AG04450 (cell line): ENCODE measurements around the gene ARHGEF37. TPM values are rescaled to one million over a fixed set of nuclear protein-coding genes. Genes with fewer than 3 reads are reported as not detected.

Source experiments
- CTCF ChIA-PET: fragments of 300-600, 350-600 bp; formaldehyde crosslinking; extraction: SDS; loops from one replicate; lab custom pipeline; 2022; ENCODE audit warnings: antibody characterized with exemption, inconsistent platforms; lab: Charles Lee
- POLR2A ChIA-PET: fragments of 350-600 bp; formaldehyde crosslinking; extraction: SDS; loops from one replicate; lab custom pipeline; 2021; ENCODE audit warnings: antibody characterized with exemption, inconsistent platforms; lab: Yijun Ruan, JAX
- DNase-seq: peaks from one replicate; pipeline ENCODE4 v3.0.0-alpha.2; 2011; ENCODE audit warnings: low read depth, low spot score
- H3K27ac ChIP-seq: one replicate; pipeline ENCODE4 v1.5.1; 2012; ENCODE audit warnings: low read depth, low read length, control low read depth
- H3K27me3 ChIP-seq: one replicate; pipeline ENCODE4 v1.6.0; 2012; ENCODE audit warnings: low read length; ENCODE audit not compliant: control insufficient read depth, insufficient read depth
- H3K4me3 ChIP-seq: 2 replicates; pipeline ENCODE4 v1.5.1; 2011; ENCODE audit warnings: mild to moderate bottlenecking, low read depth, low read length, control low read depth
- H3K9me3 ChIP-seq: 2 replicates; pipeline ENCODE4 v1.5.1; 2012; ENCODE audit warnings: low read length; ENCODE audit not compliant: control insufficient read depth, insufficient read depth
- polyA plus RNA-seq: library from polyadenylated mRNA; depleted of rRNA; stranded (reverse); fragments of >200 nt; gene quantifications from 2 replicates; pipeline ENCODE4 v1.2.3, GENCODE V29; 2011
- TF ChIP-seq, protein P1 (sequence below): IDR thresholded peaks from 2 replicates; pipeline ENCODE4 v1.5.1; 2011; ENCODE audit warnings: low read depth, low read length, control low read depth, inconsistent platforms

Gene ARHGEF37
- polyA plus RNA-seq, 1 experiment: 0.74 TPM

DNA sequence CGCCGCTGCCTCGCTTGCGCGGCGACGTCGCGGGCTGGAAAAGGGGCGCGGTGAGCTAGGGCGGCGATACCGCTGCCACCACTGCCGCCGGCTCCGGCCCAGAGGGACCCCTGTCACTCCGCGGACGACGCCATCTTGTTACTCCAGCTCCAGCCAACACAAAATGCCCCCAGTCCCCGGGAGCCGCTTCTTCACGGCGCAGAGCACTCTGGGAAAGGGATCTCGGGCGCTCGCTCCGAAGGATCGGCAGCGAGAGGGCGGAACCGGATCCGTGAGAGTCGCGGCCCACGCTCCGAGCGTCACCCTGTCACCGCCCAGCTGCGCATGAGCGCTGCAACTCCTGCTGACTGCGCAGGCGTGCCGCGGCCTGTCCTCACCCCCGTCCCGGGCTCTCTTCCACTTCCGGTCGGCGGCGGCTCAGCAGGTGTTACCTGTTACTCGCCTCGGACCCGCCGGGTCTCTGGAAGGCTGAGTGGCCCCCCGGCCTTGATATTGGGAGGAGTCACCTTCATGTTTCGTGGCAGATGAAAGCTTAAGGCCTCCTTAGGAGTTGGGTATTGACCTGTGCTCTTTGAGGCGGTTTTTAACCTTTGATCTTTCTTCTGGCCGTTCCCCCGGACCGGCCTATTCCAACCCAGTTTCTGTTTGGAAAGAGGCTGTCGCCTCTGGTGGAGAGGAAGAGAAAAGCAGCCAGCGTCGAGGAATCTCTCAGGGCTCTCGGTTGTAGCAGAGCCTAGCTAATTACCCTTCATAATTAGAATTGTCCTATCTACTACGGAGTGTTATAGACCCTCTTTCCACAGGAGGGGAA, 29.9 kb upstream of the ARHGEF37 start, which contains the start of gene CSNK1A1:
CSNK1A1 (minus strand) TSS at position 213 of the 811 bp plus-strand sequence. CDS start 475 bp downstream, outside the sequence.
- peak within 1 kb of the TSS; percentile 96 for H3K4me3 ChIP-seq
- ChIA-PET POLR2A (interaction anchor here (0.7 to 3.4 kb wide), 12 partner anchors 8 to 117 kb away, joined by 3 to 38 read pairs (median 4); no protein-coding TSS in a partner anchor), CTCF (interaction anchor here (0.6 to 3.3 kb wide), 27 partner anchors 10 to 234 kb away, joined by 3 to 35 read pairs (median 4); no protein-coding TSS in a partner anchor)
- no peaks in the 10 kb centered on the region for H3K27me3 ChIP-seq
- TF ChIP-seq, protein P1, sequence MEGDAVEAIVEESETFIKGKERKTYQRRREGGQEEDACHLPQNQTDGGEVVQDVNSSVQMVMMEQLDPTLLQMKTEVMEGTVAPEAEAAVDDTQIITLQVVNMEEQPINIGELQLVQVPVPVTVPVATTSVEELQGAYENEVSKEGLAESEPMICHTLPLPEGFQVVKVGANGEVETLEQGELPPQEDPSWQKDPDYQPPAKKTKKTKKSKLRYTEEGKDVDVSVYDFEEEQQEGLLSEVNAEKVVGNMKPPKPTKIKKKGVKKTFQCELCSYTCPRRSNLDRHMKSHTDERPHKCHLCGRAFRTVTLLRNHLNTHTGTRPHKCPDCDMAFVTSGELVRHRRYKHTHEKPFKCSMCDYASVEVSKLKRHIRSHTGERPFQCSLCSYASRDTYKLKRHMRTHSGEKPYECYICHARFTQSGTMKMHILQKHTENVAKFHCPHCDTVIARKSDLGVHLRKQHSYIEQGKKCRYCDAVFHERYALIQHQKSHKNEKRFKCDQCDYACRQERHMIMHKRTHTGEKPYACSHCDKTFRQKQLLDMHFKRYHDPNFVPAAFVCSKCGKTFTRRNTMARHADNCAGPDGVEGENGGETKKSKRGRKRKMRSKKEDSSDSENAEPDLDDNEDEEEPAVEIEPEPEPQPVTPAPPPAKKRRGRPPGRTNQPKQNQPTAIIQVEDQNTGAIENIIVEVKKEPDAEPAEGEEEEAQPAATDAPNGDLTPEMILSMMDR: peak; percentile 86
- H3K27ac ChIP-seq: peak within 1 kb of the TSS; percentile 91
- DNase-seq: peak; percentile 97
- H3K9me3 ChIP-seq: no peaks in the 10 kb centered on the region; the same call in 1 of the 2 replicates

DNA sequence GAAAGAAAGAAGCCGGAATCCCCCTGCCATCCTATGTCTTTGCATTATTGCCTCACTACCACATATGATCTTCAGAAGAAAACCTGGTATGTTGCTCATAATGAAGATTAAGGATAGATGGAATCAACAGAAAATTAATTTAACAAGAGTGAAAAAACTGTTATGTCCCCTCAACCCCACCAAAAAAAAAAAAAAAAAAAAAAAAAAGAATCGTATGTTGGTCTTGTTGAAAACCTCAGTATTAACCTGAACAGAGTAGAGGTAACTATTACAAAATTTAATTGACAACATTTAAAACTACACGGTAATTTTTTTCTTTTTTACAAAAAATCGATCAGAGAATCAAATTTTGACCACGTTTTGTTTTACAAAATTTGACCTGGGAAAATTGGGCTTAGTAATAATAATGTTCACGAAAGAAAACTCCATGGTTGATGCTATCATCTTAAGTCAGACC, 29.2 kb upstream of the ARHGEF37 start:
- CTCF ChIA-PET: interaction anchor here (0.6 to 3.3 kb wide), 23 partner anchors 10 to 226 kb away, joined by 3 to 35 read pairs (median 4); no protein-coding TSS in a partner anchor
- TF ChIP-seq, protein P1: no peak
- POLR2A ChIA-PET: interaction anchor here (0.9 to 3.4 kb wide), 10 partner anchors 9 to 118 kb away, joined by 3 to 38 read pairs (median 4); no protein-coding TSS in a partner anchor

DNA sequence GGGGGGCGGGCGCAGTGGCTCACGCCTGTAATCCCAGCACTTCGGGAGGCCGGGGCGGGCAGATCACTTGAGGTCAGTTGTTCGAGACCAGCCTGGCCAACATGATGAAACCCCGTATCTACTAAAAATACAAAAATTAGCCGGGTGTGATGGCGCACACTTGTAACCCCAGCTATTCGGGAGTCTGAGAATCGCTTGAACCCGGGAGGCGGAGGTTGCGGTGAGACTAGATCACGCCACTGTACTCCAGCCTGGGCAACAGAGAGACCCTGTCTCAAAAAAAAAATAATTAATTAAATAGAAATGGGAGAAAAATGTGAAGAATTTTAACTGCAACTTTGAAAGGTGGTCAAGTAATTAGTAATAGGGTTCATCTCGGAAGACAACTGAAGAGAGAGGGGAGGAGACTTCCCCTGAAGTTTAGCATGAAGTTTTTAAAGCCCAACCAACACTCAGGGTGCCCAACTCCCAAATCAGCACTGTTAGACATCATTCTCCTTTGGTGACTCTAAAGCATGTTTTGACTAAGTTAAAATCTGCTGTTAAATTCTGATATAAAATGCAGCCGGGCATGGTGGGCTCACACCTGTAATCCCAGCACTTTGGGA, 28.6 kb upstream of the ARHGEF37 start:
- ChIA-PET CTCF (interaction anchor here (0.7 to 3.3 kb wide), 12 partner anchors 9 to 226 kb away, joined by 3 to 35 read pairs (median 6); no protein-coding TSS in a partner anchor), POLR2A (interaction anchor here (1.6 to 3.4 kb wide), 2 partner anchors 10 to 118 kb away, joined by 13 to 23 read pairs; no protein-coding TSS in a partner anchor)
- no peak overlapping the region for H3K27ac ChIP-seq

More for the DNA sequence above, 29.2 kb upstream of the ARHGEF37 start:
- peak overlapping the region; percentile 89 for H3K27ac ChIP-seq
- H3K9me3 ChIP-seq: no peaks in the 10 kb centered on the region; the same call in 1 of the 2 replicates
- peak overlapping the region; percentile 96 for H3K4me3 ChIP-seq
- H3K27me3 ChIP-seq: no peaks in the 10 kb centered on the region
- no peak for DNase-seq

DNA sequence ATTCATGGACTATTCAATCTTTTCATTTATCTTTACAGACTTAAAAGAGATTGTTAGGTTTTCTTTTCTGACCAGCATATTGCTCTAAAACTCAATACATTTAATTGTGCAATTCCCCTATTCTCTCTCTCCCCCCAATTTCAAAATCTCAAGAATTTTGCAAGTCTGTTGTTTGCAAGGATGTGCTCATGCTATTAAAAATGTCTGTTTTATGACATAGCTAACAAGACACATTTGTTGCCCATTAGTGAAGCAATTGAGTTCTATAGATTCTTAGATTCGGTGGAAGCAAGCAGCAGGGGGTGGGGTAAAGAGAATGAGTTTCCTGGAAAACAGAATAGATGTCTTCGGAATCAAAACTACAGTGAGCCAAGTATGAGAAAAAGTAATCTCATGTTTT, 21.6 kb upstream of the ARHGEF37 start:
- TF ChIP-seq, protein P1: no peak
- CTCF ChIA-PET: interaction anchor here (1.0 to 4.5 kb wide), 5 partner anchors 8 to 189 kb away, joined by 3 to 25 read pairs (median 3); partner anchors contain the start of gene CSNK1A1
- Histone ChIP-seq H3K27me3 (no peaks in the 10 kb centered on the region), H3K9me3 (no peaks in the 10 kb centered on the region), H3K4me3 (no peak overlapping the region), H3K27ac (no peak overlapping the region)
- POLR2A ChIA-PET: interaction anchor here (4.0 kb wide), 1 partner anchor 9 kb away, joined by 38 read pairs; the partner anchor contains the start of gene CSNK1A1
- no peak for DNase-seq

More for the DNA sequence above, 28.6 kb upstream of the ARHGEF37 start:
- TF ChIP-seq, protein P1: no peak
- H3K4me3 ChIP-seq: no peak overlapping the region
- no peak for DNase-seq
- H3K9me3 ChIP-seq: no peaks in the 10 kb centered on the region; the same call in 1 of the 2 replicates
- no peaks in the 10 kb centered on the region for H3K27me3 ChIP-seq
